H1 (cell line): Measurements from ENCODE around the gene SKP1. TPM values are rescaled to one million over a fixed set of nuclear protein-coding genes. Genes with fewer than 3 reads are reported as not detected.

ENCODE experiments used
- CTCF ChIA-PET: fragments of 300-600 bp; sonication (Branson Sonifier 250); formaldehyde crosslinking; loops from one replicate; lab custom pipeline; 2021; ENCODE audit not compliant: partially characterized antibody; lab: Charles Lee
- POLR2A ChIA-PET: fragments of 300-600 bp; sonication (Branson Sonifier 250); formaldehyde crosslinking; loops from one replicate; lab custom pipeline; 2021; ENCODE audit warnings: inconsistent platforms; ENCODE audit not compliant: partially characterized antibody; lab: Charles Lee
- DNase-seq, 2 experiments: peaks; one replicate each; pipeline versions ENCODE4 v3.0.0 to v3.0.0-alpha.2; 2010 to 2022; ENCODE audit warnings: low spot score in 2 of 2, low read depth in 1 of 2, mixed read lengths in 1 of 2
- FAIRE-seq: peaks from 2 replicates; lab custom pipeline; 2011; peaks lifted over from hg19 to GRCh38; lab: Jason Lieb, UNC
- H2AFZ ChIP-seq: 2 replicates; pipeline ENCODE4 v1.8.1; 2012; ENCODE audit warnings: low read length, inconsistent platforms
- H2AK5ac ChIP-seq: 2 replicates; pipeline ENCODE4 v1.6.1; 2013; ENCODE audit warnings: low read depth, low read length
- H2BK120ac ChIP-seq: replicated peaks from 2 replicates; pipeline ENCODE3; 2013; ENCODE audit warnings: low read depth, low read length, inconsistent platforms
- H2BK12ac ChIP-seq: 2 replicates; pipeline ENCODE4 v1.6.1; 2013; ENCODE audit warnings: low read depth, low read length
- H2BK15ac ChIP-seq: 2 replicates; pipeline ENCODE4 v1.6.1; 2013; ENCODE audit warnings: low read length
- H2BK20ac ChIP-seq: 2 replicates; pipeline ENCODE4 v1.6.1; 2013; ENCODE audit warnings: low read length
- H2BK5ac ChIP-seq: 2 replicates; pipeline ENCODE4 v1.6.1; 2013; ENCODE audit warnings: low read depth, low read length
- H3K14ac ChIP-seq: 2 replicates; pipeline ENCODE4 v1.6.1; 2013; ENCODE audit warnings: inconsistent platforms; ENCODE audit not compliant: insufficient read length
- H3K18ac ChIP-seq: 2 replicates; pipeline ENCODE4 v1.6.1; 2013; ENCODE audit warnings: low read length; ENCODE audit errors: extremely low read depth
- H3K23ac ChIP-seq: 2 replicates; pipeline ENCODE4 v1.6.1; 2013; ENCODE audit warnings: inconsistent platforms; ENCODE audit not compliant: insufficient read length
- H3K23me2 ChIP-seq: 2 replicates; pipeline ENCODE4 v1.6.1; 2013; ENCODE audit warnings: low read depth, low read length
- H3K27ac ChIP-seq: 2 replicates; pipeline ENCODE4 v1.6.1; 2011; ENCODE audit warnings: low read depth, low read length, inconsistent platforms
- H3K27me3 ChIP-seq, 4 experiments: replicated peaks in 1 of 4; 1 replicate in 1 of 4; 2 replicates in 3 of 4; pipeline versions ENCODE4 v1.6.1 to v1.8.1; 2011 to 2013; ENCODE audit warnings: low read length in 3 of 4, mild to moderate bottlenecking in 3 of 4, inconsistent platforms in 2 of 4, mixed read lengths in 2 of 4, moderate library complexity in 1 of 4; ENCODE audit not compliant: control insufficient read depth in 3 of 4, insufficient read depth in 3 of 4; ENCODE audit errors: extremely low read depth in 1 of 4
- H3K36me3 ChIP-seq, 4 experiments: 2 replicates each; pipeline versions ENCODE4 v1.6.1 to v1.8.1; 2011 to 2013; ENCODE audit warnings: mild to moderate bottlenecking in 4 of 4, low read length in 3 of 4, moderate library complexity in 2 of 4, control low read depth in 1 of 4, inconsistent platforms in 1 of 4; ENCODE audit not compliant: insufficient read depth in 4 of 4, control insufficient read depth in 2 of 4
- H3K4ac ChIP-seq: replicated peaks from 2 replicates; pipeline ENCODE3; 2013; ENCODE audit warnings: low read length, low read depth, mixed read lengths, inconsistent platforms; ENCODE audit not compliant: insufficient read length
- H3K4me1 ChIP-seq, 4 experiments: replicated peaks in 1 of 4; 1 replicate in 1 of 4; 2 replicates in 3 of 4; pipeline versions ENCODE4 v1.6.1 to v1.8.1; 2011 to 2013; ENCODE audit warnings: low read length in 3 of 4, inconsistent platforms in 2 of 4, mixed read lengths in 1 of 4; ENCODE audit not compliant: insufficient read depth in 4 of 4, control insufficient read depth in 3 of 4
- H3K4me2 ChIP-seq, 2 experiments: 2 replicates each; pipeline versions ENCODE4 v1.6.1 to v1.8.1; 2011 to 2013; ENCODE audit warnings: low read depth in 2 of 2, low read length in 2 of 2, control low read depth in 1 of 2, inconsistent platforms in 1 of 2, mild to moderate bottlenecking in 1 of 2; ENCODE audit not compliant: insufficient read depth in 1 of 2
- H3K4me3 ChIP-seq, 4 experiments: fragments of 200-600, 300-600 bp in 1 of 4; sonication (generic), shearing (Covaris generic), sonication (Bioruptor Twin) in 1 of 4; 2 replicates each; pipeline versions ENCODE4 v1.5.1 to v1.8.1; 2011 to 2016; ENCODE audit warnings: low read length in 4 of 4, low read depth in 3 of 4, control low read depth in 2 of 4, inconsistent platforms in 2 of 4, mild to moderate bottlenecking in 2 of 4, mixed read lengths in 1 of 4, moderate library complexity in 1 of 4; ENCODE audit not compliant: insufficient read depth in 2 of 4; ENCODE audit errors: extremely low read depth in 1 of 4
- H3K56ac ChIP-seq: replicated peaks from 2 replicates; pipeline ENCODE3; 2013; ENCODE audit warnings: low read depth, mild to moderate bottlenecking, mixed read lengths, low read length, inconsistent platforms; ENCODE audit not compliant: insufficient read length
- H3K79me1 ChIP-seq: 2 replicates; pipeline ENCODE4 v1.6.1; 2013; ENCODE audit warnings: low read depth, low read length, control low read depth
- H3K79me2 ChIP-seq, 2 experiments: 2 replicates each; pipeline versions ENCODE4 v1.6.1 to v1.8.1; 2012 to 2013; ENCODE audit warnings: low read length in 2 of 2, mild to moderate bottlenecking in 2 of 2, inconsistent platforms in 1 of 2; ENCODE audit not compliant: insufficient read depth in 2 of 2, control insufficient read depth in 1 of 2
- H3K9ac ChIP-seq, 4 experiments: replicated peaks in 1 of 4; 1 replicate in 1 of 4; 2 replicates in 3 of 4; pipeline versions ENCODE4 v1.6.1 to v1.8.1; 2011 to 2013; ENCODE audit warnings: low read depth in 3 of 4, low read length in 3 of 4, control low read depth in 2 of 4, mild to moderate bottlenecking in 2 of 4, moderate library complexity in 2 of 4, inconsistent platforms in 1 of 4; ENCODE audit errors: extremely low read depth in 1 of 4
- H3K9me3 ChIP-seq, 2 experiments: 2 replicates each; pipeline versions ENCODE4 v1.6.1 to v1.8.1; 2012 to 2013; ENCODE audit warnings: mild to moderate bottlenecking in 2 of 2, moderate library complexity in 2 of 2, control low read depth in 1 of 2, inconsistent platforms in 1 of 2, low read depth in 1 of 2, low read length in 1 of 2, mixed read lengths in 1 of 2; ENCODE audit not compliant: insufficient read depth in 2 of 2
- H4K20me1 ChIP-seq, 2 experiments: replicated peaks in 1 of 2; 2 replicates each; pipeline versions ENCODE3 to v1.8.1; 2011 to 2013; ENCODE audit warnings: inconsistent platforms in 2 of 2, low read length in 2 of 2, mild to moderate bottlenecking in 1 of 2; ENCODE audit not compliant: insufficient read depth in 2 of 2, control insufficient read depth in 1 of 2
- H4K5ac ChIP-seq: 2 replicates; pipeline ENCODE4 v1.6.1; 2013; ENCODE audit warnings: low read length, low read depth, mixed read lengths, inconsistent platforms; ENCODE audit not compliant: insufficient read length
- H4K8ac ChIP-seq: 2 replicates; pipeline ENCODE4 v1.8.0; 2013; ENCODE audit warnings: mild to moderate bottlenecking, moderate library complexity, low read length, inconsistent platforms; ENCODE audit not compliant: insufficient read depth; ENCODE audit errors: extremely low read depth
- H4K91ac ChIP-seq: replicated peaks from 2 replicates; pipeline ENCODE3; 2013; ENCODE audit warnings: low read length, mixed read lengths, inconsistent platforms; ENCODE audit not compliant: insufficient read length
- CREB1 ChIP-seq: IDR thresholded peaks from 2 replicates; pipeline ENCODE4 v1.6.1; 2012; ENCODE audit warnings: inconsistent platforms
- CTCF ChIP-seq, 3 experiments: IDR thresholded peaks; 1 replicate in 2 of 3; 2 replicates in 1 of 3; pipeline versions ENCODE4 v1.5.1 to v1.6.1; 2011; ENCODE audit warnings: low read length in 3 of 3, mild to moderate bottlenecking in 3 of 3, inconsistent platforms in 2 of 3, low read depth in 1 of 3, moderate library complexity in 1 of 3; ENCODE audit not compliant: insufficient read depth in 1 of 3; ENCODE audit errors: control extremely low read depth in 1 of 3
- EZH2 ChIP-seq: fragments of 200-600 bp; sonication (generic); IDR thresholded peaks from 2 replicates; pipeline ENCODE4 v1.7.1; 2012; ENCODE audit warnings: low read depth, mild to moderate bottlenecking, moderate library complexity, low read length, inconsistent platforms; ENCODE audit not compliant: severe bottlenecking
- GABPA ChIP-seq: IDR thresholded peaks from 2 replicates; pipeline ENCODE4 v1.6.1; 2011; ENCODE audit warnings: mild to moderate bottlenecking, low read length, moderate library complexity, borderline replicate concordance; ENCODE audit not compliant: insufficient read depth
- POU5F1 ChIP-seq: IDR thresholded peaks from 2 replicates; pipeline ENCODE4 v1.6.1; 2011; ENCODE audit warnings: low read depth, mild to moderate bottlenecking, low read length, moderate library complexity
- RFX5 ChIP-seq: IDR thresholded peaks from 2 replicates; pipeline ENCODE4 v1.6.1; 2011; ENCODE audit warnings: low read depth, low read length, improper control_type of control experiment, borderline replicate concordance
- SAP30 ChIP-seq: fragments of 300-600 bp; sonication (generic); IDR thresholded peaks from 2 replicates; pipeline ENCODE4 v1.7.1; 2012; ENCODE audit warnings: low read length, moderate library complexity, mild to moderate bottlenecking, inconsistent platforms; ENCODE audit not compliant: insufficient read depth, insufficient replicate concordance
- SP2 ChIP-seq: IDR thresholded peaks from 2 replicates; pipeline ENCODE4 v1.6.1; 2012; ENCODE audit warnings: mild to moderate bottlenecking, low read length, inconsistent platforms
- TEAD4 ChIP-seq: IDR thresholded peaks from 2 replicates; pipeline ENCODE4 v1.6.1; 2012; ENCODE audit warnings: low read depth, low read length, inconsistent platforms, mixed read lengths
- WGBS, 2 experiments: shearing (Covaris generic) in 1 of 2; methylation state at CpG; one replicate each; pipeline versions ENCODE4 v1.1.6 to v1.1.7; 2013 to 2015; ENCODE audit warnings: low lambda C conversion rate in 2 of 2, mixed read lengths in 2 of 2, inconsistent platforms in 1 of 2, low coverage in 1 of 2, missing lambda C conversion rate in 1 of 2; ENCODE audit not compliant: insufficient replicate concordance in 2 of 2, insufficient coverage in 1 of 2, insufficient read length in 1 of 2; ENCODE audit errors: extremely low coverage in 1 of 2, missing lambda C conversion rate in 1 of 2; 5-methylcytosine and 5-hydroxymethylcytosine counted together
- polyA plus RNA-seq, 7 experiments: library from polyadenylated mRNA; depleted of rRNA in 3 of 7; stranded (reverse) in 5 of 7; unstranded in 2 of 7; fragments of >200 nt in 5 of 7; fragments of 200-250 nt in 2 of 7; gene quantifications; 1 replicate in 5 of 7; 2 replicates in 1 of 7; 4 replicates in 1 of 7; pipeline versions ENCODE4 v1.2.1 to v1.2.3, GENCODE V29; 2011 to 2013; ENCODE audit warnings: missing spikeins in 2 of 7, mixed read lengths in 2 of 7
- total RNA-seq: library from RNA; stranded (reverse); fragmentation: NEBNext Ultra II Directional; extraction: Animal tissue kit (Norgen Biotek cat#: 25700); gene quantifications from 2 replicates; pipeline ENCODE4 v1.2.1, GENCODE V29; 2021

The SKP1 gene
- total and polyA plus RNA-seq, 2 of the 8 experiments (the other 6 are each of a cell fraction or from before 2014, with no cell fraction given), result 163 to 332 TPM

GRCh38 chr5:134116286-134116685 lies 60.5 kb downstream of the SKP1 start:
- Histone ChIP-seq H3K4me3 (no peak overlapping the region), H2BK12ac (no peak overlapping the region), H3K23ac (no peak overlapping the region), H4K20me1 (peaks cover 3 to 14% of the 10 kb centered on the region in 2 experiments), H3K9me3 (no peaks in the 10 kb centered on the region), H2BK20ac (no peak overlapping the region), H2AFZ (no peak overlapping the region), H3K9ac (no peak overlapping the region), H3K14ac (no peak overlapping the region), H2BK5ac (no peak overlapping the region), H4K8ac (no peak overlapping the region), H2AK5ac (no peak overlapping the region), H3K36me3 (peaks cover 0 to 2% (median 0%) of the 10 kb centered on the region in 4 experiments; a peak in 1 of 8 replicates), H2BK15ac (no peak overlapping the region), H3K79me2 (no peaks in the 10 kb centered on the region), H3K79me1 (no peaks in the 10 kb centered on the region; the same call in 1 of the 2 replicates), H4K91ac (no peak overlapping the region), H3K23me2 (peaks cover 10% of the 10 kb centered on the region; the same call in 1 of the 2 replicates), H3K4ac (no peak overlapping the region), H3K56ac (no peak overlapping the region), H3K27me3 (peaks cover 20 to 31% (median 29%) of the 10 kb centered on the region in 4 experiments), H3K4me1 (peaks cover 0 to 15% (median 9%) of the 10 kb centered on the region in 4 experiments; a peak in 6 of 7 replicates), H3K4me2 (peak overlapping the region in 1 of 2 experiments; percentile 100; a peak in 1 of 4 replicates), H4K5ac (no peak overlapping the region), H3K18ac (no peak overlapping the region), H3K27ac (no peak overlapping the region), H2BK120ac (no peak overlapping the region)
- ChIA-PET POLR2A (interaction anchor here (2.8 kb wide), 1 partner anchor 13 kb away, joined by 15 read pairs; no protein-coding TSS in a partner anchor), CTCF (interaction anchor here (1.0 to 21.7 kb wide), 4 partner anchors 9 to 27 kb away, joined by 4 to 270 read pairs (median 5); no protein-coding TSS in a partner anchor)
- no peak for DNase-seq
- no peak for FAIRE-seq
- 95% methylated on average over 10 of the region's 10 CpGs; no CpG with 5 or more reads in 1 of the 2 experiments for WGBS, 2 experiments
- TF ChIP-seq CTCF (IDR thresholded peaks at IDR 0.05; ENCODE audit: control extremely low read depth in 1 of 3, insufficient read depth in 1 of 3, low read depth in 1 of 3, low read length in 3 of 3) (no peak), TEAD4 (no peak), POU5F1 (no peak), GABPA (no peak), SAP30 (no peak), EZH2 (no peak), RFX5 (no peak), SP2 (no peak), CREB1 (no peak)
